ENCODE data around the gene C1orf159. TPM values are rescaled to one million over a fixed set of nuclear protein-coding genes. Genes with fewer than 3 reads are reported as not detected.
"Not testable (repeated sequence)": the region's sequence is repeated elsewhere in the genome, so short reads cannot be mapped to it uniquely, and the experiment has no call there.

The C1orf159 gene
- total RNA-seq, 2 experiments from 2014 or later, result 18.0 to 22.0 TPM

DNA sequence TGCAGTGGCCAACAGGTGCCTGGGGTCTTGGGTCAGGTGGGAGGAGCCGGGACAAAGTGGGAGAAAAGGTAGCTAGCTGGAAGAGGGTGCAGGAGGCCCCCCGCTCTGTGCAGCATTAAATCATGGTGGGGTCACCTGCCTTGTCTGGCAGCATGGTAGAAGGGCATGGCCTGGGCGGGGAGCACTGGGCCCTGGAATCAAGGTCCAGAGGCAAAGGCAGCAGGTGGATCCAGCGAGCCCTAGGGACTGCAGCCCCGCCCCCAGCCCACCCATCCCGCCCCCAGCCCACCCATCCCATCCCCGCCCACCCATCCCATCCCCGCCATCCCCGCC lies 41.1 kb upstream of the C1orf159 start:
- peaks cover 19% of the 10 kb centered on the region for H3K36me3 Mint-ChIP-seq (ENCODE audit: low read depth)
- no peak for DNase-seq
- ChIA-PET CTCF (interaction anchor here (1.2 to 2.4 kb wide), 3 partner anchors 8 to 34 kb away, joined by 4 to 7 read pairs (median 5); no protein-coding TSS in a partner anchor), POLR2A (no interaction called here)
- peaks cover 17% of the 10 kb centered on the region for H3K4me1 Mint-ChIP-seq
- H3K9me3 Mint-ChIP-seq, result peaks cover 20% of the 10 kb centered on the region
- no peaks in the 10 kb centered on the region for H3K27me3 Mint-ChIP-seq
- H3K27ac Mint-ChIP-seq, result peak overlapping the region; percentile 60
- H3K4me3 Mint-ChIP-seq, result peak overlapping the region; percentile 30

DNA sequence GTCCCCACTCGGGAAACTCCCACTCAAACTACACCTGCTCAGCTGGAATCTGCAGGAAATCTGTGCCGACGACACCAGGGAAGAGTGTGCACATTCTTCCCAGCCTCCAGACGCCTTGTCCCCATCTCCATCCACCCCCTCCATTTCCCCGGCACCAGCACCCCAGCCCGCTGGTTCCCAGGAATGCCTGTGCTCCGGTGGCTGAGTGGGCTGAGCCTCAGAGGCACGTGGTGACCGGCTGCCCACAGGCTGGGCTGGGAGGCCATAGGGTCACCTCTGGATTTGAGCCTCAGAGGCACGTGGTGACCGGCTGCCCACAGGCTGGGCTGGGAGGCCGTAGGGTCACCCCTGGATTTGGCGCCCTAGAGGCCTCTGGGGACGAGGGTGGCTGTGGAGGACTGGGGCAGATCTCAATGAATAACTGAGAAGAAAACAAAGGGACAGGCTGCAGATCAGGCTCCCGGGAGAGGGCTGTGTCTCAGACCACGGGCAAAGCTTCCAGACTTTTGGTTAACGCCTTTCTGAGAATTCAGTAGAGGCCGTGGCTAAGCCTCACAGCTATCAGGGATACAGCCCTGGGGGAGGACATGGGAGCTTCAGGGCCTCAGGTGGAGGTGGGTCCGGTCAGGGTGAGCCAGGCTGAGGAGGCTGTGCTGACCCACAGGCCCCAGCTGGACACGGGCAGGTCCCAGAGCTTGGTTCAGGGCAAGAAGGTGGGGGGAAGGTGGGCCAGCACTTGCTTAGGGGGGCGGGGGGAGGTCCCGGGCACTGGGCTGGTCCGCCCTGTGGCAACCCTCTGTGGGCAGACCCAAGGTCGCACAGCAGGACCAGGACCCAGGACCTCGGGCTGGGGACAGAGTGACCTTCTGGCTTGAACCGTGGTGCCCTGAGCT lies 40.5 kb upstream of the C1orf159 start:
- Mint-ChIP-seq H3K27ac (peak overlapping the region; percentile 64), H3K4me1 (peaks cover 17% of the 10 kb centered on the region), H3K4me3 (peak overlapping the region; percentile 38), H3K36me3 (ENCODE audit: low read depth) (peaks cover 19% of the 10 kb centered on the region), H3K9me3 (peaks cover 22% of the 10 kb centered on the region), H3K27me3 (no peaks in the 10 kb centered on the region)
- DNase-seq, result no peak
- ChIA-PET POLR2A (no interaction called here), CTCF (interaction anchor here (0.7 to 2.4 kb wide), 4 partner anchors 9 to 254 kb away, joined by 4 to 7 read pairs (median 4); no protein-coding TSS in a partner anchor)

DNA sequence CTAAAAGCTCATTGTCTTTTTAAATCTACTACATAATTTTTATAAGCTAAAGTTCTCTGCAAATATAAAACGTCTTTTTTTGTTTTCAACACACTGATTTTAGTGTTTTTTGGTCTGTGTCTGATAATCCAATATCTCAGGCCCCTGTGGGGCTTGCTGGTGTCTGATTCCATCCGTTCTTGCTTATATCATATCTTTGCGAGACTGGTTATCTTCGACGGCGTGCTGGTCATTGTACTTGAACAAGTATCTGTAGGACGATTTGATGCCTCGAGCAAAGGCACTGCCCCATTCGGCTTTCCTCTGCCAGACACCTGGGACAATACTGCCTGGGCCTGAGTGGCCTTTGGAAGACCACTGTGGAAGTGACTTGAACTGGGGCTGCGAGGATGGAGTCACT lies 39.4 kb upstream of the C1orf159 start:
- no peak overlapping the region for H3K27ac Mint-ChIP-seq
- ChIA-PET CTCF (interaction anchor here (0.8 kb wide), 1 partner anchor 18 kb away, joined by 3 read pairs; the partner anchor contains the start of gene TTLL10), POLR2A (no interaction called here)
- peaks cover 22% of the 10 kb centered on the region for H3K9me3 Mint-ChIP-seq
- H3K36me3 Mint-ChIP-seq (ENCODE audit: low read depth), result peaks cover 19% of the 10 kb centered on the region
- DNase-seq, result no peak
- H3K4me1 Mint-ChIP-seq, result peaks cover 17% of the 10 kb centered on the region
- no peak overlapping the region for H3K4me3 Mint-ChIP-seq
- no peaks in the 10 kb centered on the region for H3K27me3 Mint-ChIP-seq

GRCh38 chr1:1153874-1154273 lies 38.0 kb upstream of the C1orf159 start:
- DNase-seq, result no peak
- Mint-ChIP-seq H3K27ac (no peak overlapping the region), H3K27me3 (no peaks in the 10 kb centered on the region), H3K36me3 (ENCODE audit: low read depth) (peaks cover 19% of the 10 kb centered on the region), H3K4me1 (peaks cover 13% of the 10 kb centered on the region), H3K9me3 (peaks cover 22% of the 10 kb centered on the region), H3K4me3 (no peak overlapping the region)
- ChIA-PET POLR2A (no interaction called here), CTCF (interaction anchor here (0.8 to 1.4 kb wide), 4 partner anchors 9 to 30 kb away, joined by 3 to 4 read pairs (median 3); no protein-coding TSS in a partner anchor)

GRCh38 chr1:1153215-1153614 lies 37.3 kb upstream of the C1orf159 start:
- Mint-ChIP-seq H3K9me3 (peaks cover 22% of the 10 kb centered on the region), H3K4me1 (peaks cover 11% of the 10 kb centered on the region), H3K27ac (peak overlapping the region; percentile 52), H3K36me3 (ENCODE audit: low read depth) (peaks cover 19% of the 10 kb centered on the region)
- DNase-seq, POLR2A ChIA-PET, H3K27me3 Mint-ChIP-seq, H3K4me3 Mint-ChIP-seq: not testable (repeated sequence)
- CTCF ChIA-PET, result interaction anchor here (0.8 to 1.4 kb wide), 2 partner anchors 10 to 30 kb away, joined by 3 to 4 read pairs; no protein-coding TSS in a partner anchor

- H3K27ac Mint-ChIP-seq, result peak overlapping the region; percentile 74
- DNase-seq, H3K27me3 Mint-ChIP-seq, H3K4me3 Mint-ChIP-seq, POLR2A ChIA-PET: not testable (repeated sequence)
- peaks cover 19% of the 10 kb centered on the region for H3K36me3 Mint-ChIP-seq (ENCODE audit: low read depth)
- peaks cover 22% of the 10 kb centered on the region for H3K9me3 Mint-ChIP-seq
- CTCF ChIA-PET, result interaction anchor here (1.2 kb wide), 2 partner anchors 14 to 30 kb away, joined by 4 to 5 read pairs; no protein-coding TSS in a partner anchor
- H3K4me1 Mint-ChIP-seq, result peaks cover 11% of the 10 kb centered on the region
These were observed 36.5 kb upstream of the C1orf159 start for GRCh38 chr1:1152431-1152830.

DNA sequence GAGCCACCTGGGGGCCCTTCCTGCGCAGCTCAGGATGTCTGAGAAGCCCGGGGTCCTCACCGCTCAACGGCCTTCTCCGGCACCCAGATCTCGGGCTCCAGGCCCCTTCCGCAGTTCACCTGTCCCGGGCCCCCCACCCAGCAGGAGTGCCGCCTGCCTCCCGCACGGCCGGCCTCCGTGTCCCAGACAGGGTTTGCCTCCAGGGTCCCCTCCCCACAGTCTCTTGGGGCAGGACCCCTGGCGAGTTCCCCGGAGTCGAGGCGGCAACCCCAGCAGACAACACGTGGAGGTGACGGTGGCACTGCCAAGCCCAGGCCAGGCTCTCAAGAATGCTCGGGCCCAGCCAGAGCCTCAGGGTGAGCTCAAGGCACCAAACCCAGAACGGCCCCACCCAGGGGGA lies 35.4 kb upstream of the C1orf159 start:
- H3K27ac Mint-ChIP-seq, result no peak overlapping the region
- peaks cover 22% of the 10 kb centered on the region for H3K9me3 Mint-ChIP-seq
- no peak for DNase-seq
- POLR2A ChIA-PET, result no interaction called here
- peaks cover 19% of the 10 kb centered on the region for H3K36me3 Mint-ChIP-seq (ENCODE audit: low read depth)
- CTCF ChIA-PET, result no interaction called here
- H3K4me1 Mint-ChIP-seq, result peaks cover 7% of the 10 kb centered on the region
- no peak overlapping the region for H3K4me3 Mint-ChIP-seq
- H3K27me3 Mint-ChIP-seq, result no peaks in the 10 kb centered on the region

DNA sequence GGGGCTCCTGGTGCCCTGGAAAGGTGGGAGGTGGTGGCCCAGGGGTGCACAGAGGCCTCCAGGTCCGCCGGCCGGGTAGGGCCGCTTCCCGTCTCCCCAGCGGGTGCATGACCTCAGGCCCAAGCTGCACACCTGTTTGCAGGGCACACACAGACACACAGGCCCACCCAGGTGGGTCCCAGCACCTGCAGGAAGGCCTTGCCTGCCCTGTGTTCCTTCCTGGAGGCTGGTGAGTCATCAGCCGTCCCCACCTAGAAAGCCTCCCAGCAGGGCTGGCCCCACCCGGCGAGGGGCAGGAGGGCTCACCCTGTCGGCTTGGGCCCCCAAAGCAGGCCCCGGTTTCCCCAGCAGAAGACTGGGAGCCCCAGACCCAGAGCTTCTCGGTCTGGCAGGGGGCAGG lies 34.2 kb upstream of the C1orf159 start:
- no peak for DNase-seq
- peaks cover 19% of the 10 kb centered on the region for H3K36me3 Mint-ChIP-seq (ENCODE audit: low read depth)
- no peaks in the 10 kb centered on the region for H3K27me3 Mint-ChIP-seq
- no peak overlapping the region for H3K27ac Mint-ChIP-seq
- peaks cover 22% of the 10 kb centered on the region for H3K9me3 Mint-ChIP-seq
- ChIA-PET POLR2A (no interaction called here), CTCF (no interaction called here)
- peaks cover 10% of the 10 kb centered on the region for H3K4me1 Mint-ChIP-seq
- H3K4me3 Mint-ChIP-seq, result no peak overlapping the region

DNA sequence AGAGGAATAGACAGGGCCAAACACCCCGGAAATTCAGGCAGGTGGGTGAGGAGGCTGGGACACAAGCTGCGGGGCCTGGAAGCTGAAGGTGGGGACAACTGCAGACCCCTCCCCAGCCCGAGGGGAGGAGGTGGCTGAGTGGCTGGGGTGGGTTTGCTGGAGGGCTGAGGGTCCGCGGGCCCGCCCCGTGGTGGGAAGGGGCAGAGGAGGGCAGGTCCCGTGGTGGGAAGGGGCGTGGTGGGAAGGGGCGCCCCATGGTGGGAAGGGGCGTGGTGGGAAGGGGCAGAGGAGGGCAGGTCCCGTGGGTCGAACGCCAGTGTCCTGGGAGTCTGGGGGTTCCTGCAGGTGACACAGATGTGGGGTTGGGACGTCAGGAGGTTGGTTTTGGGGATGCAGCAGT lies 33.5 kb upstream of the C1orf159 start:
- ChIA-PET CTCF (no interaction called here), POLR2A (no interaction called here)
- Mint-ChIP-seq H3K4me3 (no peak overlapping the region), H3K4me1 (peaks cover 11% of the 10 kb centered on the region), H3K9me3 (peaks cover 22% of the 10 kb centered on the region), H3K27me3 (no peaks in the 10 kb centered on the region), H3K27ac (no peak overlapping the region), H3K36me3 (ENCODE audit: low read depth) (peaks cover 19% of the 10 kb centered on the region)
- no peak for DNase-seq

DNA sequence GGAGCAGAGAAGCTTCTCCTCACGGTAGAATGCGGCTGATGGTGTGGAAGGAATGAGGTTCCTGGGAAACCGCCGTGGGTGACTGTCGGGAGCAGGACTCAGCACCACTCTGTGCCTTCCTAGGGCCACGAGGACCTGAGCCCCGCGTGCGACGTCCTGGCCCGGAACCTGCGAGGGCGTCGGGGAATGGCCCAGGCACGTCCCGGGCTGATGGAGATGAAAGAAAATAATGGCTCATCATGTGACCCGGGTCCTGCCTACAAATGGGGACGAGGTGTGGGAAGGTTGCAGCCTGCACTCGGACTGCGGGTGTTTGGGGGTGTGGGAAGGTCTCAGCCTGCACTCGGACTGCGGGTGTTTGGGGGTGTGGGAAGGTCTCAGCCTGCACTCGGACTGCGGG lies 32.7 kb upstream of the C1orf159 start:
- CTCF ChIA-PET, result interaction anchor here (1.3 kb wide), 1 partner anchor 39 kb away, joined by 7 read pairs; no protein-coding TSS in a partner anchor

GRCh38 chr1:1148061-1148460 lies 32.2 kb upstream of the C1orf159 start:
- Mint-ChIP-seq H3K36me3 (ENCODE audit: low read depth) (peaks cover 10% of the 10 kb centered on the region), H3K4me1 (peaks cover 20% of the 10 kb centered on the region), H3K27ac (peak overlapping the region; percentile 36), H3K9me3 (peaks cover 12% of the 10 kb centered on the region), H3K4me3 (no peak overlapping the region), H3K27me3 (no peaks in the 10 kb centered on the region)
- no peak for DNase-seq
- POLR2A ChIA-PET, result no interaction called here
- CTCF ChIA-PET, result interaction anchor here (1.3 kb wide), 1 partner anchor 40 kb away, joined by 7 read pairs; no protein-coding TSS in a partner anchor

More for the DNA sequence above, 32.7 kb upstream of the C1orf159 start:
- Mint-ChIP-seq H3K9me3 (peaks cover 17% of the 10 kb centered on the region), H3K4me1 (peaks cover 18% of the 10 kb centered on the region), H3K27ac (no peak overlapping the region), H3K4me3 (no peak overlapping the region), H3K27me3 (no peaks in the 10 kb centered on the region), H3K36me3 (ENCODE audit: low read depth) (peaks cover 15% of the 10 kb centered on the region)
- no peak for DNase-seq
- POLR2A ChIA-PET, result no interaction called here

DNA sequence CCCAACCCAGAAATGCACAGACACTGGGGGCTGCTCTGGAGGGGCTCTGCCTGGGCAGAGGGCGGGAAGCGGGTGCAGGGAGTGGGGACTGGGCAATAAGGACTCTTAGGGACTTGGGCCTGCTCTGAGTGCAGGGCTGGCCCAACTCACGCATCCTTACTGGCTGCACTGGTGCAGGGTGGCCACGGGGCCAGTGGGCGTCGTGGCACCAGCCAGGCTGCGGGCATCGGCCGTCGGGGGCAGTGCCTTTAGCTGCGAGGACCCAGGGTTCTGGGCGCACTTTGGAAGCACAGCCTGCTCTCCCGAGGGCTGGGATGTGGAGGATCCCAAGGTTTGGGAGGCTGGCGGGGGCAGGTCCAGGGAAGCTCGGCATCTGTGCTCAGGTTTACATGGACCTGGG lies 30.7 kb upstream of the C1orf159 start:
- no peaks in the 10 kb centered on the region for H3K27me3 Mint-ChIP-seq
- H3K27ac Mint-ChIP-seq, result peak overlapping the region; percentile 81
- CTCF ChIA-PET, result interaction anchor here (1.2 kb wide), 1 partner anchor 24 kb away, joined by 4 read pairs; no protein-coding TSS in a partner anchor

DNA sequence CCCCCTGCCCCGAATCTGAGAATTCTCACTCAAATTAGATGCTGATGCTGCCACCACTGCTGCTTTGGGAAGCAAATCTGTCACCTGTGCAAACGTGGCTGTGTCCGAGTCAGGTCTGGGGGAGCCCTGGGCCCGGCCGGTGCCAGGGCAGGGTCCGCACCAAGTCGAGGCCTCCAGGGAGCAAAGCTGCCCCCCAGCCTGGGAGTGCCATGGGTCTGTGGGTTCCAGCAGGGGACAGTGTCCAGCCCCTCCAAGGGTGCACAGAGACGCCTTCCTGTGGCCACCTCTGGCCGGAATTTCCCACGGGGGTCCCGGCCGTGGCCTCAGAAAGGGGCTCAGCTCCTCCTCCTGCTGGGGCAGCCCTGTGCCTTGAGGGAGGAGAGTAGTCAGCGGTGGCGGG lies 30.1 kb upstream of the C1orf159 start:
- peak overlapping the region; percentile 64 for H3K27ac Mint-ChIP-seq
- DNase-seq, result no peak
- no peak overlapping the region for H3K4me3 Mint-ChIP-seq
- CTCF ChIA-PET, result interaction anchor here (1.2 kb wide), 1 partner anchor 23 kb away, joined by 4 read pairs; no protein-coding TSS in a partner anchor
- POLR2A ChIA-PET, result no interaction called here
- no peaks in the 10 kb centered on the region for H3K27me3 Mint-ChIP-seq
- H3K36me3 Mint-ChIP-seq (ENCODE audit: low read depth), result no peaks in the 10 kb centered on the region
- peaks cover 27% of the 10 kb centered on the region for H3K4me1 Mint-ChIP-seq
- H3K9me3 Mint-ChIP-seq, result no peaks in the 10 kb centered on the region

More for the DNA sequence above, 30.7 kb upstream of the C1orf159 start:
- H3K4me3 Mint-ChIP-seq, result no peak overlapping the region
- no peaks in the 10 kb centered on the region for H3K36me3 Mint-ChIP-seq (ENCODE audit: low read depth)
- no peaks in the 10 kb centered on the region for H3K9me3 Mint-ChIP-seq
- H3K4me1 Mint-ChIP-seq, result peaks cover 27% of the 10 kb centered on the region
- POLR2A ChIA-PET, result no interaction called here
- no peak for DNase-seq
